GM21825 (cell line): ENCODE results near the gene SSC5D.

ENCODE experiments used
- ATAC-seq: cut with Tn5 transposase; IDR thresholded peaks from one replicate; pipeline ENCODE4 v1.9.1; 2021; ENCODE audit warnings: mild to moderate bottlenecking, moderate library complexity; ENCODE audit not compliant: unreplicated experiment

SSC5D gene

GRCh38 chr19:55535173-55535964, 47.1 kb downstream of the SSC5D start:
- no peak for ATAC-seq

- ATAC-seq = no peak
Measured at GRCh38 chr19:55535965-55536350, 47.7 kb downstream of the SSC5D start.

GRCh38 chr19:55536366-55536765, 48.1 kb downstream of the SSC5D start:
- no peak for ATAC-seq

- ATAC-seq = no peak
Measured at GRCh38 chr19:55536951-55537740, 48.9 kb downstream of the SSC5D start, which contains the start of gene SBK2. SBK2 (minus strand) TSS chr19:55537133; CDS start chr19:55536294, 839 bp downstream.

GRCh38 chr19:55537741-55538111, 49.5 kb downstream of the SSC5D start:
- ATAC-seq = no peak

- ATAC-seq = no peak
Measured at GRCh38 chr19:55538132-55538531, 49.9 kb downstream of the SSC5D start.

- ATAC-seq = no peak
Measured at GRCh38 chr19:55539090-55539984, 51.1 kb downstream of the SSC5D start.

GRCh38 chr19:55540619-55541018, 52.4 kb downstream of the SSC5D start:
- ATAC-seq = no peak

GRCh38 chr19:55541091-55541490, 52.9 kb downstream of the SSC5D start:
- ATAC-seq = no peak

- ATAC-seq = no peak
Measured at GRCh38 chr19:55542292-55542855, 54.1 kb downstream of the SSC5D start.

GRCh38 chr19:55543567-55543966, 55.3 kb downstream of the SSC5D start:
- no peak for ATAC-seq

- ATAC-seq = no peak
Measured at GRCh38 chr19:55544014-55544413, 55.8 kb downstream of the SSC5D start.

GRCh38 chr19:55544776-55545439, 56.7 kb downstream of the SSC5D start:
- no peak for ATAC-seq

- ATAC-seq = no peak
Measured at GRCh38 chr19:55545443-55545842, 57.2 kb downstream of the SSC5D start, which contains the start of gene SBK3. SBK3 (minus strand) TSS chr19:55545543; CDS start chr19:55545543, 0 bp downstream.

- no peak for ATAC-seq
Measured at GRCh38 chr19:55546011-55546410, 57.8 kb downstream of the SSC5D start.

GRCh38 chr19:55546822-55547614, 58.8 kb downstream of the SSC5D start:
- no peak for ATAC-seq

- no peak for ATAC-seq
Measured at GRCh38 chr19:55549500-55550320, 61.5 kb downstream of the SSC5D start.

- no peak for ATAC-seq
Measured at GRCh38 chr19:55550321-55550650, 62.0 kb downstream of the SSC5D start.

- ATAC-seq = no peak
Measured at GRCh38 chr19:55552206-55552605, 64.0 kb downstream of the SSC5D start.
